HG03469 (cell line): ENCODE measurements around the gene PLEKHG4B.
"Not testable (repeated sequence)": the region's sequence is repeated elsewhere in the genome, so short reads cannot be mapped to it uniquely, and the experiment has no call there.

ENCODE experiments used
- ATAC-seq: cut with Tn5 transposase; IDR thresholded peaks from one replicate; pipeline ENCODE4 v1.9.1; 2021; ENCODE audit warnings: mild to moderate bottlenecking, moderate library complexity, moderate number of reproducible peaks; ENCODE audit not compliant: unreplicated experiment

The PLEKHG4B gene

GRCh38 chr5:196350-196749, 104.4 kb downstream of the PLEKHG4B start:
- no peak for ATAC-seq

DNA sequence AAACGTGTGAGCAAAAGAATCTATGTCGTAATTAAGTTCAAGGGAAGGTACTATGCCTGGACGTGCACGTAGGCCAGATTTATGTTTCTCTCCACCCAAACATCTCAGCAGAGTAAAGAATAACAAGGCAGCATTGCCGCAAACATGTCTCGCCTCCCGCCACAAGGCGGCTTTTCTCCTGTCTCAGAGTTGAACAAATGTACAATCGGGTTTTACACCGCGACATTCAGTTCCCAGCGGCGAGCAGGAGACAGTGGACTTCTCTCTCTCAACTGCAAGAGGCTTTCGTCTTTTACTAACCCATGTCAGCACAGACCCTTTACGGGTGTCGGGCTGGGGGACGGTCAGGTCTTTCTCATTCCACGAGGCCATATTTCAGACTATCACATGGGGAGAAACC, 105.1 kb downstream of the PLEKHG4B start:
- not testable (repeated sequence) for ATAC-seq

- ATAC-seq: no peak
Measured at GRCh38 chr5:197892-198489, 106.0 kb downstream of the PLEKHG4B start.

- ATAC-seq: no peak
Measured at GRCh38 chr5:198516-199196, 106.7 kb downstream of the PLEKHG4B start.

- no peak for ATAC-seq
Measured at GRCh38 chr5:199197-199949, 107.4 kb downstream of the PLEKHG4B start.

DNA sequence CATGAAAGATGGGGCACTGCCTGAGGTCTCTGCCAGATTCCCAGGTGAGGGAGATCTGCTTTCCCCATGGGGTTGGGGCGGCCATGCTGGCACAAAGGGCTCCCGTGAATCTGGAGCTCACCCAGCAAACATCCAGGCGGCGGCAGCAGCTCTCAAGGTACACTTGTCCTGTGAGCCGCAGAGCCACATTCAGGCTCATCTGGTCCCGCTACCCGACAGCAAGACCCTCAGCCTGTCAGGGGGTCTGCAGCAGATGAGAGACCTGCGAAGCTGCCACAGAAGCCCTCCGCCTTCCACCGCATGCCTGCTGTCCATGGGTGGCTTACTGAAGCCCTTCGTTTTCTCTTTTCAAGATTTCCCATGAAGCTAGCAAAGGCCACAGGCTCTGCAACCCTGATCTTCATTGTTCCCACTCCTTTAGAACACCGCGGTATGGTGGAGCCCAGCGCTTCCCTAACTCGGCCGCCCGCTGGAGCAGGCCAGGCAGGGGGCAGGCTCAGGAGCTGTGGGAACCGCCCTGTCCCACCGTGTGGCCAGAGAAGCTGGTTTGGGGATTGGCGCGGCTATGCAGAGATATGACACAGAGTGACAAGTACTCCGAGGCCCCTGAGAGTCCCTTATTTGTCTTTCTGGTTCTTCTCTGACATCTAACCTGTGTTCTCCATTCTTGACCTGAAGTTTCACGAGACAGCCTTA, 108.1 kb downstream of the PLEKHG4B start:
- ATAC-seq: no peak

DNA sequence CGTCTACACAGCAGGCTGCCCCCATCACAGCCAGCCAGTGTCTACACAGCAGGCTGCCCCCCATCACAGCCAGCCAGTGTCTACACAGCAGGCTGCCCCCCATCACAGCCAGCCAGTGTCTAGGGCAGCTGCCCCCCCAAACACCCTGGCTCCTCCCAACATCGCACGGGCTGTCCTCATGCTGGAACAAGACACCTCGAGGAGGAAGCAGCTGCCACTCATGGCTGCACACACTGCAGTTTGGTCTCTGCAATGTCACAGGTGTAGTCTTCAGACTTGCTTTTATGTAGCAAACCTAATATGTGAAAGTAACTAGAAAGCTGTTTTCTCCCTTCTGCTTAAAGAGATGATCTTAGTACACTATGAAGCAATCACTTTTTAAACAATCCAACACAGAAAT, 109.0 kb downstream of the PLEKHG4B start:
- ATAC-seq: no peak

DNA sequence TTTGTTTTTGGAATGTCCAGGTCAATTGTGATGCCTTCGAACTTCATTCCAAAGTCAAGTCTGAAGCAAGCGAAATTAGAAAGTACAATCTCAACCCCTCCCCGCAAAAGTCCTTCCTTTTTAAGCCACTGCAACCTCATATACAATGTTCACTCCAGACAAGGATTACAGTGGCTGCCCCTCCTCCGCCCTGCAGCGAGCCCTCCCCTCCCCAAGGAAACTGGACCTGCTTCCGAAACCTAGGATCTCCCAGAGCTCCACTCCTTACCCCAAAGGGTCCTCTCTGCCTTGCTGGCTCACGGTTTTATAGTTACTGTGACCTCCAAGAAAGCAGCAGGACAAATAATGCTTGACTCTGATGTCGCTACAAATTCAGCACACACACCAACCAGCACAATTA, 109.7 kb downstream of the PLEKHG4B start:
- no peak for ATAC-seq

- no peak for ATAC-seq
Measured at GRCh38 chr5:203246-203930, 111.4 kb downstream of the PLEKHG4B start.

DNA sequence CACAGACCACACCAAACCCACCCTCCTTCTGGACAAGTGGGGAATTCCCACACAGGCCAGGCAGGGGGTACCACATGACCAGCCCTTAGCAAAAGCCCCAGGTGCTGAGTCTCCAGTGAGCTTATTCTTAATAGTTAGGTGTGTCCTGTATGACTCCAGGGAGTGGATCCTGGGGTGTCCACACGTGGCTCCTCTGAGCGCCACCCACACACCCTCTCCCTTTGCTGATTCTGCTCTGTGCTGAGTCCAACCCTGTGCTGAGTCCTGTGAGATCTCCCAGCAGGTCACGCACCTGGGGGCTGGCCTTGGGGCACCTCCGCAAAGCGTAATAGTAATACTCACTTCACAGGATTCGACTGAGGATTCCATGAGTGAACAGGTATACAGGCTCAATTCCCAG, 112.0 kb downstream of the PLEKHG4B start:
- ATAC-seq: no peak

- no peak for ATAC-seq
Measured at GRCh38 chr5:204462-204861, 112.5 kb downstream of the PLEKHG4B start.

GRCh38 chr5:204966-205670, 113.2 kb downstream of the PLEKHG4B start:
- ATAC-seq: no peak

DNA sequence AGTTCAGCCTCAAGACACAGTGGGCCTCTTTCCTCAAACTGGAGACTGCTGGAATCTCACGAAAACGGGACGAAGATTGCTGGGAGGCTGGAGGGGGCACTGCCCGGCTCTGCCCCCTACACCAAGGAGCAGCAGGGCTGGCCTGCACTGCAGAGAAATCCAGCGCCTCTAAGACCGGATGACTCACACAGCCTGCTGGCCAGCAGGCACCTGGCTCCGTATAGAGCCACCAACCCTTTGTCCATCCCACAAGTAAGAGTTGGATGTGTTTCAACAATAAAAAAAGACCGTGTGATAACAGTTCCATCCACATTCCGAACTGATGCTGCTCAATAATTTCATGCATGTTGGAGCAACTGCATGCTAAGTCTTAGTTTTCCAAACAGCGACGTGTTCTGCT, 114.4 kb downstream of the PLEKHG4B start:
- no peak for ATAC-seq

DNA sequence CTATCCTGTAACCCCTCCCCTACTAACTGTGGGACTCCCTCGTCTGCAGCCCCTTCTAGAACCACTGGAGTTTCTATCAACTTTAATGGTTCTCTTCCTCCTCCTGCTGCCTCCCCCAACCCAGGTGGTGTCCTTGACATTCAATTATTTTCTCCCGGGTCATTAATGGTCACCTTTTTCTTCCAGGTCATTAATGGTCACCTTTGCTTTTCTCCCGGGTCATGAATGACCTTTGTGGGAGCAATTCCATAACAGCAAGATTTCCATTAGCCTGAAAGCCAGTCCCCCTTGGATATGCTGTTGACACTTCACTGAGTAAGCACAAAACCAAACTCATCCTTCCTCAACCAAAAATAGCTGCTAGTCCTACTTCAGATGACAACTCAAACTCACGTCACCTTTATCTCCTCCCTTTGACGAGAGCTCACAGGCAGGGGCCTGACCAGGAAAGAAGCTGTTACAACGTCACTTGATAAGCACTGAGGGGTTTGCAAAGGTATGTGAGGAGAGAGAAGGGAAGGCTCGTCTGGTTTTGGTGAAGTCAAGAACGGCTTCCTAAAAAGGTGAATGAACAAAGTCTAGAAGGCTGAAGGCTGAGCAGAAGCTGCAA, 115.1 kb downstream of the PLEKHG4B start:
- ATAC-seq: no peak

GRCh38 chr5:207599-207998, 115.6 kb downstream of the PLEKHG4B start:
- ATAC-seq: no peak

DNA sequence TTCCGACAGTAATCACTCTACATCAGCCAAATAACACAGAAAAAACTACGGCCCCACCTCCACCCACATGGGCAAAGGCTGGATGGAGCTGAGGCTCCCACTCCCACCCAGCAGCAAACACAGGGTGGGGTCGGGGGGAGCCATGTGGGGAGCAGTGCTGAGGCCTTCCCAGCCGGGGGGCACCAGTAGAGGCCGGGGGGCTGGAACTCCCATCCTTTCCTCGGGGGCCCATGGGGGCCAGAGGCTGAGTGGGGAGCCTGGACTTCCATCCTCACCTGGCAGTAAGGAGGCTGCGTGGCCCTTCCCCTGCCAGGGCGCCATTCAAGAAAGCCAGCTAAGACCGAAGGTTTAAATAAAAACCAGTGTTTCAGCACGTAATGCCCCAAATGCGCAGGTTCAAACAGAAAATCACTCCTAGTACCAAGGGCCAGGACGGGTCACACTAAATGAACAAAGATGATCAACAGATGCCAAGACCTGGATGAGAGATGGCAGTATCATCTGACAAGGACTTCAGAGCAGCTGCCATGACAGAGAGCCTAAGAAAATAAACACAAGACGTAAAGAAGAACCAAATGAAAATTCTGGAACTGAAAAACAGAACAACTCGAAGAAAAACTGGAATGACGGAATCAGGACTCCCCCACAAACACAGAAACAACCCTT, 116.6 kb downstream of the PLEKHG4B start:
- ATAC-seq: no peak

GRCh38 chr5:213803-214395, 121.9 kb downstream of the PLEKHG4B start:
- no peak for ATAC-seq

DNA sequence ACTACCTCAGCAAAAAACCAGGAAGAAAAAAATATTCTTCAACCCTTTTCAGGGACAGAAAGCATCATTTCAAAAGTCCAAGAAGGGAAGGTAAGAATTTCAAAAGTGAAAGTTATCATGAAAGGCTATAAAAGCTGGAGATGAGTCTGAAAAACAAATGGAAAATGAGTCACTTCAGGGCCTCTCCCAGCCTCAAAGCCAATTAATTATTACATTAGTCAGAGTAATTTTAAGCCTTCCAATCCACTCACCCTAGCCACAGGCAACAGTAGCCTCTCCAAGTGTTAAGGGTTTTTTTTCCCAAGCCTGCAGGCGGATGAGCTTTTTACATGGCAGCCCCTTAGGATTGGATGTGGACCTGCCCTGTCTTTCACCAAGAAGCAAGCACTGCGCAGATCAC, 123.3 kb downstream of the PLEKHG4B start:
- ATAC-seq: not testable (repeated sequence)

DNA sequence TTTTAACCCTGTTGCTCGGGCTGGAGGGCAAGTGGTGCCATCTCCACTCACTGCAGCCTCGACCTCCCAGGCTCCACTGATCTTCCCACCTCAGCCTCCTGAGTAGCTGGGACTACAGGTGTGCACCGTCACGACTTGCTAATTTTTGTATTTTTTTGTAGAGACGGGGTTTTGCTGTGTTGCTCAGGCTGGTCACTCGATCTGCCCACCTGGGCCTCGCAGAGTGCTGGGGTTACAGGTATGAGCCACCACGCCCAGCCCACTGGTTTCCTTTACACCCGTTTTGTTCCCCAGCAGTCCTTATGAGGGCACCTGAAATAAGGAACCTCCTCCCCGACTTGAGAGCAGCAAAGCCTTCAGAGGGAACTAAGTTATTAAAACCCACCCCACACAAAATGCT, 124.1 kb downstream of the PLEKHG4B start:
- ATAC-seq: not testable (repeated sequence)
